Esophagus squamous epithelium (tissue), 4 donors: Measurements from ENCODE around the gene GGACT.

Source experiments
- POLR2A ChIP-seq, 4 donors: fragments of 450-650 bp; IDR thresholded peaks; one replicate each; pipeline ENCODE4 v1.6.1; 2017; ENCODE audit warnings: antibody characterized with exemption in 4 of 4, mild to moderate bottlenecking in 4 of 4, moderate library complexity in 3 of 4
- TF ChIP-seq, protein P1 (sequence below), 6 experiments: fragments of 450-650 bp in 4 of 6; fragments of 200-600 bp in 2 of 6; sonication (generic) in 2 of 6; IDR thresholded peaks; one replicate each; pipeline ENCODE4 v1.5.1; 2016 to 2019; ENCODE audit warnings: antibody characterized with exemption in 6 of 6, mild to moderate bottlenecking in 4 of 6, moderate library complexity in 4 of 6

DNA sequence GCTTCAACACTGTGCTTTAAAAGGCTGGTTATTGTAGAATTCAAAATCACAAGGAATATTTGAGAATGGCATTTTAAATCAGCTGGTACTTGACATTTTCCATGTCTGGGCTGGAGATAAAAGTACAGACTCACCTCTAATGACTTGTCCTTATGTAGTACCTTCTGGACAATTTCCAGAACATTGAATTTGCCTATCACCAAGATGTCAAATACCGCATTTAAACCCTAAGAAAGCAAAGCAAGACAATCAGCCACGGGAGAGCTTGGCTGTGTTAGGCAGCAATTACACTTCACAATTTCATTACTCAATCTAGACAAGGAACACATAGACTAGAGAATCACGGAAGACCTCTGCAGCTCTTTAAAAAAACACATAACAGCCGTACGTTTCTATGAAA, 49.2 kb upstream of the GGACT start:
- TF ChIP-seq, protein P1, sequence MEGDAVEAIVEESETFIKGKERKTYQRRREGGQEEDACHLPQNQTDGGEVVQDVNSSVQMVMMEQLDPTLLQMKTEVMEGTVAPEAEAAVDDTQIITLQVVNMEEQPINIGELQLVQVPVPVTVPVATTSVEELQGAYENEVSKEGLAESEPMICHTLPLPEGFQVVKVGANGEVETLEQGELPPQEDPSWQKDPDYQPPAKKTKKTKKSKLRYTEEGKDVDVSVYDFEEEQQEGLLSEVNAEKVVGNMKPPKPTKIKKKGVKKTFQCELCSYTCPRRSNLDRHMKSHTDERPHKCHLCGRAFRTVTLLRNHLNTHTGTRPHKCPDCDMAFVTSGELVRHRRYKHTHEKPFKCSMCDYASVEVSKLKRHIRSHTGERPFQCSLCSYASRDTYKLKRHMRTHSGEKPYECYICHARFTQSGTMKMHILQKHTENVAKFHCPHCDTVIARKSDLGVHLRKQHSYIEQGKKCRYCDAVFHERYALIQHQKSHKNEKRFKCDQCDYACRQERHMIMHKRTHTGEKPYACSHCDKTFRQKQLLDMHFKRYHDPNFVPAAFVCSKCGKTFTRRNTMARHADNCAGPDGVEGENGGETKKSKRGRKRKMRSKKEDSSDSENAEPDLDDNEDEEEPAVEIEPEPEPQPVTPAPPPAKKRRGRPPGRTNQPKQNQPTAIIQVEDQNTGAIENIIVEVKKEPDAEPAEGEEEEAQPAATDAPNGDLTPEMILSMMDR (IDR thresholded peaks at IDR 0.05), result no peak
- no peak for TF ChIP-seq POLR2A (IDR thresholded peaks at IDR 0.05)
